Left renal cortex interstitium (tissue), 4 donors: Measurements from ENCODE around the gene ADAP1. TPM values are rescaled to one million over a fixed set of nuclear protein-coding genes. Genes with fewer than 3 reads are reported as not detected.
"Not testable (repeated sequence)": the region's sequence is repeated elsewhere in the genome, so short reads cannot be mapped to it uniquely, and the experiment has no call there.

Source experiments
- DNase-seq, 4 donors: peaks; one replicate each; pipeline ENCODE4 v3.0.0-alpha.2; 2013; ENCODE audit warnings: low read depth in 4 of 4, low spot score in 2 of 4, missing footprints in 1 of 4
- polyA plus RNA-seq, 4 donors: library from polyadenylated mRNA; unstranded; fragments of 120-200 nt; gene quantifications; one replicate each; pipeline ENCODE4 v1.2.1, GENCODE V29; 2013; ENCODE audit not compliant: insufficient read length in 4 of 4

Gene ADAP1, protein sequence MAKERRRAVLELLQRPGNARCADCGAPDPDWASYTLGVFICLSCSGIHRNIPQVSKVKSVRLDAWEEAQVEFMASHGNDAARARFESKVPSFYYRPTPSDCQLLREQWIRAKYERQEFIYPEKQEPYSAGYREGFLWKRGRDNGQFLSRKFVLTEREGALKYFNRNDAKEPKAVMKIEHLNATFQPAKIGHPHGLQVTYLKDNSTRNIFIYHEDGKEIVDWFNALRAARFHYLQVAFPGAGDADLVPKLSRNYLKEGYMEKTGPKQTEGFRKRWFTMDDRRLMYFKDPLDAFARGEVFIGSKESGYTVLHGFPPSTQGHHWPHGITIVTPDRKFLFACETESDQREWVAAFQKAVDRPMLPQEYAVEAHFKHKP
- 10 to 100 TPM; 11.5 to 22.3 (median 18.5) TPM for polyA plus RNA-seq

DNA sequence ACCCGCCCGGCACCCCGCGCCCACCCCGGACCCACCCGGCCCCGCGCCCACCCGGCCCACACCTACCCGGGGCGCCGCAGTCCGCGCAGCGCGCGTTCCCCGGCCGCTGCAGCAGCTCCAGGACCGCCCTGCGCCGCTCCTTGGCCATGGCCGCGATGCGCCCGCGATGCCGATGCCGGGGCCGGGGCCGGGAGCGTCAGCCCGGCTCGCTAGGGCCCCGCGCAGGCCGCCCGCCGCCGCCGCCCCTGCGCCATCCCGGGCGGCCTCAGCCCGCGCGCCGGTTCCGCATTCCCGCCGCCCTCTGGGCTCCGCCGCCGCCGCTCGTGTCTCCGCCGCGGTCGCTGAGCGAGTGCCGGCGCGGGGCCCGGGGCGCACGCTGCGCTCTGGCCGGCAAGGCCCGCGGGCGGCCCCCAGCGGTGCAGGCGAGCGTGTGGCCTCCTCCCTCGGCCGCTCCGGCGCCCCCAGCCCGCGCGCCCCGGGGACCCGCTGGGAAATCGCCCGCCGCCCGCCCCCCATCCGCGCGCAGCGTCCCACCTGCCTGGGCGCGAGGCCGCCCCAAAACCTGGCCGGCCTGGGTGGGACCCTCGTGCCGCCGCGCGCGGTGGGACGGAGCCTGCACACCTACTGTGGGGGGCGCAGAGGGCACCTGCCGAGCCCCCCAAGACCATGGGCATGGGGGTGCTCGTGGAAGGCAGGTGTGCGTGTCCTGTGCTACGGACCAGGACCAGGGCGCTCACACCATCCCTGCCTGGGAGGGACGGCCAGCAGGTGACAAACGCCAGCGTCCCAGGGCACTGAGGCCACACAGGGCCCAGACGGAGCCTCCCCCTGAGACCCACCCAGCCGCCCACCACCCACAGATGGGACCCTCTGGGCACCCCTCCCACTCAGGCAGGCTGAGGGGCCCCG, at the start of gene ADAP1:
Gene ADAP1, minus strand, starts transcription at position 351 of the 909 bp plus-strand sequence. Its CDS starts 203 bp downstream, at position 148.
- DNase-seq, result no peak

DNA sequence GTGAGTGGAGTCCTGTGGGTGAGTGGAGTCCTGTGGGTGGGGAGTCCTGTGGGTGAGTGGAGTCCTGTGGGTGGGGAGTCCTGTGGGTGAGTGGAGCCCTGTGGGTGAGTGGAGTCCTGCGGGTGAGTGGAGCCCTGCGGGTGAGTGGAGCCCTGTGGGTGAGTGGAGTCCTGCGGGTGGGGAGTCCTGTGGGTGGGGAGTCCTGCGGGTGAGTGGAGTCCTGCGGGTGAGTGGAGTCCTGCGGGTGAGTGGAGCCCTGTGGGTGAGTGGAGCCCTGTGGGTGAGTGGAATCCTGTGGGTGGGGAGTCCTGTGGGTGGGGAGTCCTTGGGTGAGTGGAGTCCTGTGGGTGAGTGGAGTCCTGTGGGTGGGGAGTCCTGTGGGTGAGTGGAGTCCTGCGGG, 48.0 kb upstream of the ADAP1 start:
- DNase-seq, result not testable (repeated sequence)

DNA sequence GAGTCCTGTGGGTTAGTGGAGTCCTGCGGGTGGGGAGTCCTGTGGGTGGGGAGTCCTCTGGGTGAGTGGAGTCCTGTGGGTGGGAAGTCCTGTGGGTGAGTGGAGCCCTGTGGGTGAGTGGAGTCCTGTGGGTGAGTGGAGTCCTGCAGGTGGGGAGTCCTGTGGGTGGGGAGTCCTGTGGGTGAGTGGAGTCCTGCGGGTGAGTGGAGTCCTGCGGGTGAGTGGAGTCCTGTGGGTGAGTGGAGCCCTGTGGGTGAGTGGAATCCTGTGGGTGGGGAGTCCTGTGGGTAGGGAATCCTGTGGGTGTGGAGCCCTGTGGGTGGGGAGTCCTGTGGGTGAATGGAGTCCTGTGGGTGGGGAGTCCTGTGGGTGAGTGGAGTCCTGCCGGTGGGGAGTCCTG, 47.5 kb upstream of the ADAP1 start:
- not testable (repeated sequence) for DNase-seq

DNA sequence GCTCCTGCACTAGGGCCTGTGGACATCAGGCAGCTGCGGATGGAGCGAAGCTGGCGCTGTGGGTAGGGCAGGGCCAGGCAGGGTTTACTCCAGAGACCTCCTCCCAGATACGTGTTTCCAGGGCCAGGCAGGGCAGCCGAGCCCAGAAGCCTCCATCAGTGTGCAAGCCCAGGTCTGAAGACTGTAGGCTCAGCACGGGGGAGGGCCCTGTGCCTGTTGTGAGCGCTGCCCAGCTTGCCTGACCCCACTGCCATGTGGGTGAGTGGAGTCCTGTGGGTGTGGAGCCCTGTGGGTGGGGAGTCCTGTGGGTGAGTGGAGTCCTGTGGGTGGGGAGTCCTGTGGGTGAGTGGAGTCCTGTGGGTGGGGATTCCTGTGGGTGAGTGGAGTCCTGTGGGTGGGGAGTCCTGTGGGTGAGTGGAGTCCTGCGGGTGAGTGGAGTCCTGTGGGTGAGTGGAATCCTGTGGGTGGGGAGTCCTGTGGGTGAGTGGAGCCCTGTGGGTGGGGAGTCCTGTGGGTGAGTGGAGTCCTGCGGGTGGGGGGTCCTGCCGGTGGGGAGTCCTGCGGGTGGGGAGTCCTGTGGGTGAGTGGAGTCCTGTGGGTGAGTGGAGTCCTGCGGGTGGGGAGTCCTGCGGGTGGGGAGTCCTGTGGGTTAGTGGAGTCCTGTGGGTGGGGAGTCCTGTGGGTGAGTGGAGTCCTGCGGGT, 46.7 kb upstream of the ADAP1 start:
- not testable (repeated sequence) for DNase-seq

DNA sequence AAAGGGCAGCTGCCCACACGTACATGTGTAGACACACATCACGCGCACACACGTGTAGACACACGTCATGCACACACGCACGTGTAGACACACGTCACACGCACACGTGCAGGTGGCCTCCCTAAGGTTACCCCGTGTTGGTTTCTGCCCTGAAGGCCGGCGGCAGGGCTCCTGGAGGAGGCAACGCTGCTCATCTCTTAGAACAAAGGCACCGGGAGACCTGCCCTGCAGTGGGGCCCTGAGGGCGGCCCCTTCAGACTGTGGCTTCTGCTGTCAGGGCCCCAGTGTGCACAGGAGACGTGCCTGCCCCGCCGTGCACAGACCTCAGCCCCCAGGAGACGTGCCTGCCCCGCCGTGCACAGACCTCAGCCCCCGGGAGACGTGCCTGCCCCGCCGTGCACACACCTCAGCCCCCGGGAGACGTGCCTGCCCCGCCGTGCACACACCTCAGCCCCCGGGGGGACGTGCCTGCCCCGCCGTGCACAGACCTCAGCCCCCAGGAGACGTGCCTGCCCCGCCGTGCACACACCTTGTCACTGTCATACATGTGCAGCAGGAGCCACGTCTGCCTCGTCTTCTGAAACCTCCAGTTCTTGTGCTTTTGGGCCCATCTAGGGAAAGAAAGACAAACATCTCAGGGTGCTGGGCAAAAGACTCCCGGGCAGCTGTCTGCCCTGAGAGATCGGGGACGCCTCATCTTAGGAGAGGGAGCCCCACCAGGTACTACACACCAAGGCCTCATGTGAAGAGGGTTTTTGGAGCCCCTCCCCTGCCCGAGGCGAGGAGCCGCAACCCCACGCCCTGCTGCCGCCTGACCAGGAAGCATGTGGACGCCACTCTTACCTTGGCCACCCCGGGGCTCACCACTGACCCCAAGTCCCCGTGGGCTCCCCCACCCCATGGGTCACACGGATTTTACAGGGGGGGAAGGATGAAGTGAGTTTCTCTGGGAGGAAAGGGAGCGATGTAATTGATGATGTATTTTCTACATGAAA, 45.8 kb upstream of the ADAP1 start:
- DNase-seq, result no peak

DNA sequence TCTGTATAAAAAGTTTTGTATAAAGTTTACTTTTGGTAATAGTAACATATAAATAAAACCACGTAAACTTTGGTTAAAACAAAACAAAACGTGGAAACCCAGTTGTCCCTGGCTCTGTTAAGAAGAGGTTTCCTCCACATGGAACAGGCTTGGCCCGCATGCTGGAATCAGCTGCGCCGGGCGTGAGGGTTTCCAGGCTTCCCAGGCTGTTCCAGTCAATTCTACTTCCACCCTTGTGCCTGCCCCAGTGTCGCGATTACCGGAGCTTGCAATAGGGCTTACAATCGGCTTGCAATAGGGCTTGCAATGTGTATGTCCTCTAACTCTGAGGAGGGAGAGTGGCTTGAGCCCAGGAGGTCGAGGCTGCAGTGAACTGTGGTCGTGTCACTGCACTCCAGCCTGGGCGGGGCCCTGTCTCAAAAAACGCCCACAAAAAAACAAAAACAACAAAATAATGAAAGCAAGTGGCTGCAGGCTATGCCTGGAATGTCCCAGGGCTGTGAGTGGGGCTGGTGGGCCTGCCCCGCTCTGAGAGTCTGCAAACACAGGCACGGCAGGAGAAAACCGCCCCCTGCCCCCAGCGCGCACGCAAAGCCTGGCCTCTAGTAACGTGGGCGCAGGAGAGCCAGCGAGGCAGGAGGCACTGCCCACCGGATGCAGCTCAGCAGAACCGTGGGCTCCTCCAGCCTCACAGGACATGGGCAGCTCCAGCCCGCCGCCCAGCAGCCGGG, 44.8 kb upstream of the ADAP1 start:
- no peak for DNase-seq

DNA sequence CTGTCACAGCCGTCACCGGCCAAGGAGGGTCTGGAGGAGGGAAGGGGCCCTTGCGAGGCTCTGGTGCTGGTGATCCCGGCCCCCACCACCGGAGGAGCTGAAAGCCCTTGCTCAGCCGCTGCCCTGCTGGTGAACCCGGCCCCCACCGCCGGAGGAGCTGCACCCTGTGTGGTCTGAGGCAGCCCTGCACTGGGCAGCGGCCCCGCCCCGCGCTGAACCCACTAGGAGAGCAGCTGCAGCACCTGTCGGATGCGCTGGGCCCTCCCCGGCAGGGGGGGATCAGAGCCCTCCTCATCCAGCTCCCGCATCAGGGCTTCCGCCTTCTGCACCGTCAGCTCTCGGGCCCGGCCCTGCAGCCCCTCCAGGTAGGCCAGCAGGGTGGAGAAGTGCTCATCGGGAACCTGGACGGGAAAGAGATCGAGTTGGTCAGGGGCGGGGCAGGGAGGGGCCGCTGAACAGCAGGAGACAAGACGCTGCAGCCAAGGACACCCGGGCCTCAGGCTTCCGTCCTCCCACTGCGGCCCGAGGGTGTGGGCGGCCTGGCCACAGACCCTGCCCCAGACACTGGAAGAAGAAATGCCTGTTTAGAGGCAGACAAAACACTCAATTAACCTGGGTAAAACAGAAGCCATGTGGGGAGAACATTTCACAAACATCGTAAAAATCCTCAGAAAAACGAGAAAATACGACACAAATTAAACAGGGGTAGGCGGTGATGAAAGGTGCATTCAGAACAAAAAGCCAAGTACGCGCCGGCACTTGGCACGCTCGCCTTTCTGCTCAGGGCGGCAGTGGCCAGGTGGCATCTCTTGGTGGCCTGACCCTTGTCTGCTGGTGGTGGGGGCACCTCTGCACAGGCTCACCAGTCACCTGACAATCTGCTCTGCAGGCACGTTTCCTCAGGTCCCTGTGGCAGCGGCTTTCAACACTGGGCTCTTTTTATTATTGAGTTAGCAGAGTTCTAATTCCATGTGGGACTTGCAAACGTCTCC, 43.2 kb upstream of the ADAP1 start:
- DNase-seq, result no peak

DNA sequence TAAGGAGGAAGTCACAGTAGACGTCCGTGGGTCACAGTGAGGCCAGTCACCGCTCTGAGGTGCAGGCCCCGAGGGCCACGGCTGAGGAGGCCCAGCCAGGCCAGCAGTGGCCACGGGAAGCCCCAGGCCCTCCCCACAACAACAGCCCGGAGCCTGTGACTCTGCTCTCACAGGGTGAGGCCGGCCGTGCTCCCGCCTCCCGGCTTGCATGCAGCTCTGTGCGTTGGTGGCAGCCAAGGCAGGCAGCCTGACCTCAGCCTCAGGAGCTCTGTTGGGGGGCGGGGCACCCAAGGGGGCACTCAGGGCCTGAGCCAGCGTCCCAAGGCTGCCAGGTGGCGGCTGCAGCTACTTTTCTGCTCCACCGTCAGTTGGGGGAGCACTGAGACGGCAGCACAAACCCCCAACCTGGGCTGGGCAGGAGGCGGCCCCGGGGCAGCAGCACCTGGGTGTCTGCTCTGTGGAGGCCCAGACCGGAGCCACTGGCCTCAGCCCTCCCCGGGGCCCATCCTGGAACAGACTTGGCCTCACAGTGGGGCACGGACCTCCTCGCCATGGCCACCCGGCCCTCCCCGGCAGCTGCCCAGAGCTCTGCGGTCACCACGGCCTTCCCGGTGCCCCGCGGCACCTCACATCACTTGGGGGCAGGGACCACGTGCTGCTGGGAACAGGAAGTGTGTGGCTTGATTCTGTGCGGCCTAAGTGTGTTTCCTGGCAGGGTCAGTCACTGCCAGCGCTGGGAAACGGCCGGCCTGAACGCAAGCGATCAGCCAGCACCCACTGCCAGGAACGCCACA, 41.8 kb upstream of the ADAP1 start:
- no peak for DNase-seq

DNA sequence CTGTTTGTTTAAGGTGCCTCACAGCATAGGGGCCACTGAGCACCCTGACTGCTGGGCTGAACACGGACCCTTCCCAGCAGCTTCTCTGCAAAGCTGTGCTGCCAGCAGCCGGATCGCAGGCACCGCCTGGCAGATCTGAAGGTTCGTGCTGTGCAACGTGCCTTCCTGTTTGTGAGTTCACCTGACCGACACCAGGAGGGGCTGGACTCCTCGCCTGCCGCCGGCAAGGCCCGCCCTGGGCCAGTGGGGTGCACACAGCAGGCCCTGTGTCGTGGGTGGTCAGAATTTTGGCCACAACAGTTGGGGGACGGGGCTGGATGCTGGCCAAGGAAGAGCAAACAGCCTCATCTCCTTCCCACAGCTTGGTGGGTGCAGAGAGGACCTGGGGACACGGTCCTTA, 41.1 kb upstream of the ADAP1 start:
- no peak for DNase-seq

DNA sequence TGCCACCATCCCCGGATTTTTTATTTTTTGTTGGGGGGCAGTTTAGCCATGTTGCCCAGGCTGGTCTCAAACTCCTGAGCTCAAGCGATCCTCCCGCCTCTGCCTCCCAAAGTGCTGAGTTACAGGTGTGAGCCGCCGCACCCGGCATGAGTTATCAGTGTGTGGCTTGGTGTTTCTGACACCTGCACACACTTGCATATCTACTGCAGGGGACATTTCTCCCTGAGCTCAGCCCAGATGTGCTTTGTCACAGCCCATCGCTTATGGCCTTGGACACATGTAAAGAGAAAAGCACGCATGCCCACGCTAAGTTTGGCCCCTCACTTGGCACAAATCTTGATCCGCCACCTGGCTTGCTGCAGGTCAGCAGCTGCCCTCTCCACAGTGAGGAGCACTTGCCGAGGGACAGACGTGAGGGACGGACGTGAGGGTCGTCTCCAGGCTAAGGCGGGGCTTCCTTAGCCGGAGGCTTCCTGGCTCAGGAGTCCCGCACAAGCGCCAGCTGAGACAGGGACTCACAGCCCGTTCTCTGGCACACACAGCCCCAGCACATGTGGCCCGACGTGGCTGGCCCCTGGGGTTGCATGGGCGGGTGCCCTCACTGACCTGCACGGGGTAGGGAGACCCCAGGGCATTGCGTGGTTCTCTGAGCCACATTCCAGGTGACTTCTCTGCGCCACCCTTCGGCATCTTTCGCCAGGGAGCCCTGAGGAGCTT, 40.3 kb upstream of the ADAP1 start:
- DNase-seq, result no peak

DNA sequence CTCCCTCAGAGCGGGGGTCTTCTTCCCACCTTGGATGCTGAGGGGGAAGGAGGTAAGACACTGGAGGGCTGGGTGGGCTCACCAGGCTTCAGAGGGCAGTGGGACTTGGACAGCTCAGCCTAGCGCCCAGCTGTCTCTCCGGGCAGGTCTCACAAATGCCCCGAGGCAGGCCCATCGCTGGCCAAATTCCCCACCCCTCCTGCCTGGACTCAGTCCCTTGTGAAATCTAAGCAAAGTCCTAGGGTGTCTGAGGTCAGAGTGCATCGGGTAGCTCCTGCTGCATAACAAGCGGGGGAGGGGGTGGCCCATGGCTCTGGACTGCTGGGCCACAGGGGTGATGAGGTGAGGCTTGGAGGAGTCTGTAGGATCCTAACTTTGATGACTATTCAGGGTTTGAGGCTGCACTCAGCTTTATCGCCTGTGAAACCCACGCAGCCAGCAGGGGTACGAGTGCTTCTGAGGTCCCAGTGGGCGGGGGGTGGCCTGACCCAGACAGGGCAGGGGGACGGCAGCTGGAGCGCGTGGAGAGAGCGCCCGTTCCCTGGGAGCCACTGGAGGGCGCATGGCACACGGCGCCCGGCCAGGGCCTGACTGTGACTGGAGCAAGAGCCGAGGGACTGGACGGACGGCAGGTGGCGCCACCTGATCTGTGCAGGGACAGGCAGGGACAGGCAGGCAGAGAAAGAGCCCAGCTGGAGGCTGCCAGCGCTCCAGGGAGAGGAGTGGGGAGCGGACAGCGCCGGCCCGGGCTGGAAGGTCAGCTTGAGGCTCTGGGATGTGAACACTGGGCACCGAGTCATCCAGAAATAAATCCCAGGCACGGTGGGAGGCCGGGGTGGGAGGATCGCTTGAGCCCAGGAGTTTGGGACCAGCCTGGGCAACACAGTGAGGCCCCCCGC, 38.5 kb upstream of the ADAP1 start:
- peak; percentile 66 to 96 (median 90) for DNase-seq

DNA sequence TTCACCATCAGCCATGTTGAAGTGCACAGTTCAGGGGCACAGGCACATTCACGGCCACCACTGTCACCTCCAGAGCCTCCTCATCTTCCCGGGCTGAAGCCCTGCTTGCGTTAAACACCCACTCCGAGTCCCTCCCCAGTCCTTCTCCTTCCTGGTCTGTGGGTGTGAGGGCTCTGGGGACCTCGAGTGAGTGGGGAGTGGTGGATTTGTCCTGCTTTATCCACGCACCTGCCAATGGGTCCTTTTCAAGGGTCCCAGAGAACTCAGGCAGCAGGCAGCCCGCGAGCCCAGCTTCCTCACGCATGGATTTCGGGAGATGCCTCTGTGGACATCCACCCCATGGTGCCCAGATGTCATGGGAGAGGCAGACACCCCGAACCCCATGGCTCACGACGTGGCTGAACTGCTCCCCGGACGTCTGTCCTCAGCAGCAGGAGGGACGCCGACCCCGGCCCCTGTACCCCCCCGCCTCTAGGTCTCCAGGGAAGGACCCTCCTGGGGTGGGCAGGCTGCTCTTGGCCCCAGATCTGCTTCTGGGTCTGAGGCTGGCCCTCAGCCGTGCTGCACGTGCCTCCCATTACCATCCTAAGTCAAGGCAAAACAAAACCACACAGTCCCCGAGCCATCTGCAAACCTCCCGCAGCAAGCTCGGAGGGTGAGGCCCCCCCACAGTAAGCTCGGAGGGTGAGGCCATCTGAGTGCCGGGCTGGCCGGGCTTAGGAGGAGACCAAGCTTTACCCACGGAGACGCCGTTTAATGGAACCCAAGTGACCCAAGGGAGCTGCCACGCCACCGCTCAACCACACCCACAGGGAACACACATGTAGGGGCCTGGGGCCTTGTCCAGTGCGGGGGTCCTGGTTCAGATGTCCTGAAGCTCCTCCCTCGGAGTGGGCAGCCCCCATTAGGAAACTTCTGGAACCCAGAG, 37.5 kb upstream of the ADAP1 start:
- DNase-seq, result no peak

DNA sequence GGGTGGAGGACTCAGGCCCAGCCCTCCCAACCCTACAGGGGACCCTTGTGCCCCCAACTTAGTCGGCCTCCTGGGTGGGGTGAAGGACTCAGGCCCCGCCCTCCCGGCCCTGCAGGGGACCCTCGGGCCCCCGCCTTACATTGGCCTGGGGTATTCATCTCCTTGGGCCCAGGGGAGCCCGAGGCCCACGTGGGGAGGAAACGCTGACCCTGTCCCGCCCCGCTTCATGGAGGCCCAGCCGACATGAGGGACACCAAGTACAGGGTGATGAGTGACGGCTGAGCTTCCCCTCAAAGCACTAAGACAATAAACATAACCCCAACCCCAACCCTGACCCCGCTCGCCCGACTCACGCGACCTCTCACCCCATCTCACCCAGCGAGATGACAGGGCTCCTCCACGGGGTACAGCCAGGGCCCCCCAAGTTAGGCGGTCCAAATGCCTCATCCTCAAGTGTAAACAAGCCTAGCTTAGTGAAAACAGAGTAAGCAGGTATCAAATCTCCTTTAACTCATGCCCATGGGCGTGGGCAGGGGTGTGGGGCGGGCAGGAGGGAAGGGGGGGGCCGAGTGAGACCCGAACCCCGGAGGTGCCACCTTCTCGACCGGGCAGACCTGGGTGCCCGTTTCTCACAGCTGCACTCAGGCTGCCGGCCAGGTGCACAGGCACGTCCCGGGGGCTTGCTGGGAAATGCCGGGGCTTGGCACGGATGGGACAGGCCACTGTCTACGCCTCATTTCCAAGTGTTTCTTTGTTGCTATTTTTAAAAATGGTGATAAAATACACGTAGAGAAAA, 36.7 kb upstream of the ADAP1 start:
- no peak for DNase-seq
